ENCODE results near the gene CGB2. TPM values are rescaled to one million over a fixed set of nuclear protein-coding genes. Genes with fewer than 3 reads are reported as not detected.
"Not testable (repeated sequence)": the region's sequence is repeated elsewhere in the genome, so short reads cannot be mapped to it uniquely, and the experiment has no call there.

The CGB2 gene
- total and polyA plus RNA-seq, 2 donors from 2014 or later = not detected

GRCh38 chr19:49017666-49018351, 13.9 kb upstream of the CGB2 start:
- intact Hi-C loops (cut with DNase I) = no loop called here
- H3K27ac ChIP-seq (ENCODE audit: low read depth in 2 of 2, low read length in 2 of 2) = no peak overlapping the region
- peak overlapping the region in 2 of 3 donors; percentile 30 to 46 for H3K4me3 ChIP-seq (ENCODE audit: low read length in 3 of 3)
- H3K27me3 ChIP-seq (ENCODE audit: control insufficient read depth, insufficient read depth, low read length) = no peaks in the 10 kb centered on the region
- peaks cover 0 to 6% (median 0%) of the 10 kb centered on the region in 3 donors for H3K4me1 ChIP-seq (ENCODE audit: control insufficient read depth in 2 of 3, insufficient read depth in 2 of 3, low read depth in 1 of 3, low read length in 3 of 3)
- FAIRE-seq = no peak
- peak in 4 of 5 donors; percentile 67 to 82 (median 74) for DNase-seq
- H3K36me3 ChIP-seq (ENCODE audit: control insufficient read depth in 2 of 3, insufficient read depth in 3 of 3, low read length in 3 of 3) = no peaks in the 10 kb centered on the region
- no peaks in the 10 kb centered on the region for H3K9me3 ChIP-seq (ENCODE audit: control insufficient read depth in 2 of 3, insufficient read depth in 1 of 3, low read length in 3 of 3)
- peak; percentile 28 for TF ChIP-seq CTCF (IDR thresholded peaks at IDR 0.05; ENCODE audit: borderline replicate concordance, extremely low read depth, insufficient read depth)
- H3K9ac ChIP-seq (ENCODE audit: low read length in 3 of 3) = no peak overlapping the region

GRCh38 chr19:49018388-49019241, 13.1 kb upstream of the CGB2 start:
- H3K36me3 ChIP-seq (ENCODE audit: control insufficient read depth in 2 of 3, insufficient read depth in 3 of 3, low read length in 3 of 3); H3K9me3 ChIP-seq (ENCODE audit: control insufficient read depth in 2 of 3, insufficient read depth in 1 of 3, low read length in 3 of 3); intact Hi-C loops (cut with DNase I); H3K27ac ChIP-seq (ENCODE audit: low read depth in 2 of 2, low read length in 2 of 2); H3K27me3 ChIP-seq (ENCODE audit: control insufficient read depth, insufficient read depth, low read length); FAIRE-seq; H3K4me1 ChIP-seq (ENCODE audit: control insufficient read depth in 2 of 3, insufficient read depth in 2 of 3, low read depth in 1 of 3, low read length in 3 of 3): not testable (repeated sequence)
- peak in 2 of 5 donors; percentile 28 to 33 for DNase-seq
- Histone ChIP-seq H3K4me3 (ENCODE audit: low read length in 3 of 3) (peak overlapping the region in 2 of 3 donors; percentile 39 to 46), H3K9ac (ENCODE audit: low read length in 3 of 3) (peak overlapping the region in 1 of 3 donors; percentile 54)

GRCh38 chr19:49019242-49019932, 12.3 kb upstream of the CGB2 start:
- FAIRE-seq = no peak
- Histone ChIP-seq H3K4me3 (ENCODE audit: low read length in 3 of 3) (peak overlapping the region in 2 of 3 donors; percentile 14 to 46), H3K27ac (ENCODE audit: low read depth in 2 of 2, low read length in 2 of 2) (no peak overlapping the region), H3K9ac (ENCODE audit: low read length in 3 of 3) (no peak overlapping the region), H3K9me3 (ENCODE audit: control insufficient read depth in 2 of 3, insufficient read depth in 1 of 3, low read length in 3 of 3) (no peaks in the 10 kb centered on the region), H3K27me3 (ENCODE audit: control insufficient read depth, insufficient read depth, low read length) (no peaks in the 10 kb centered on the region), H3K36me3 (ENCODE audit: control insufficient read depth in 2 of 3, insufficient read depth in 3 of 3, low read length in 3 of 3) (no peaks in the 10 kb centered on the region), H3K4me1 (ENCODE audit: control insufficient read depth in 2 of 3, insufficient read depth in 2 of 3, low read depth in 1 of 3, low read length in 3 of 3) (peaks cover 0 to 6% (median 0%) of the 10 kb centered on the region in 3 donors)
- intact Hi-C loops (cut with DNase I) = no loop called here
- TF ChIP-seq CTCF (IDR thresholded peaks at IDR 0.05; ENCODE audit: borderline replicate concordance, extremely low read depth, insufficient read depth) = no peak
- peak in 4 of 5 donors; percentile 69 to 82 (median 75) for DNase-seq

Measured in kidney (tissue), 14 donors.